H1 (cell line): ENCODE data around the gene NIPAL3. TPM values are rescaled to one million over a fixed set of nuclear protein-coding genes. Genes with fewer than 3 reads are reported as not detected.
"Not testable (repeated sequence)": the region's sequence is repeated elsewhere in the genome, so short reads cannot be mapped to it uniquely, and the experiment has no call there.

Experiments
- CTCF ChIA-PET: fragments of 300-600 bp; sonication (Branson Sonifier 250); formaldehyde crosslinking; loops from one replicate; lab custom pipeline; 2021; ENCODE audit not compliant: partially characterized antibody; lab: Charles Lee
- POLR2A ChIA-PET: fragments of 300-600 bp; sonication (Branson Sonifier 250); formaldehyde crosslinking; loops from one replicate; lab custom pipeline; 2021; ENCODE audit warnings: inconsistent platforms; ENCODE audit not compliant: partially characterized antibody; lab: Charles Lee
- DNase-seq, 2 experiments: peaks; one replicate each; pipeline versions ENCODE4 v3.0.0 to v3.0.0-alpha.2; 2010 to 2022; ENCODE audit warnings: low spot score in 2 of 2, low read depth in 1 of 2, mixed read lengths in 1 of 2
- FAIRE-seq: peaks from 2 replicates; lab custom pipeline; 2011; peaks lifted over from hg19 to GRCh38; lab: Jason Lieb, UNC
- H2AFZ ChIP-seq: 2 replicates; pipeline ENCODE4 v1.8.1; 2012; ENCODE audit warnings: low read length, inconsistent platforms
- H2AK5ac ChIP-seq: 2 replicates; pipeline ENCODE4 v1.6.1; 2013; ENCODE audit warnings: low read depth, low read length
- H2BK120ac ChIP-seq: replicated peaks from 2 replicates; pipeline ENCODE3; 2013; ENCODE audit warnings: low read depth, low read length, inconsistent platforms
- H2BK12ac ChIP-seq: 2 replicates; pipeline ENCODE4 v1.6.1; 2013; ENCODE audit warnings: low read depth, low read length
- H2BK15ac ChIP-seq: 2 replicates; pipeline ENCODE4 v1.6.1; 2013; ENCODE audit warnings: low read length
- H2BK20ac ChIP-seq: 2 replicates; pipeline ENCODE4 v1.6.1; 2013; ENCODE audit warnings: low read length
- H2BK5ac ChIP-seq: 2 replicates; pipeline ENCODE4 v1.6.1; 2013; ENCODE audit warnings: low read depth, low read length
- H3K14ac ChIP-seq: 2 replicates; pipeline ENCODE4 v1.6.1; 2013; ENCODE audit warnings: inconsistent platforms; ENCODE audit not compliant: insufficient read length
- H3K18ac ChIP-seq: 2 replicates; pipeline ENCODE4 v1.6.1; 2013; ENCODE audit warnings: low read length; ENCODE audit errors: extremely low read depth
- H3K23ac ChIP-seq: 2 replicates; pipeline ENCODE4 v1.6.1; 2013; ENCODE audit warnings: inconsistent platforms; ENCODE audit not compliant: insufficient read length
- H3K23me2 ChIP-seq: 2 replicates; pipeline ENCODE4 v1.6.1; 2013; ENCODE audit warnings: low read depth, low read length
- H3K27ac ChIP-seq: 2 replicates; pipeline ENCODE4 v1.6.1; 2011; ENCODE audit warnings: low read depth, low read length, inconsistent platforms
- H3K27me3 ChIP-seq, 4 experiments: replicated peaks in 1 of 4; 1 replicate in 1 of 4; 2 replicates in 3 of 4; pipeline versions ENCODE4 v1.6.1 to v1.8.1; 2011 to 2013; ENCODE audit warnings: low read length in 3 of 4, mild to moderate bottlenecking in 3 of 4, inconsistent platforms in 2 of 4, mixed read lengths in 2 of 4, moderate library complexity in 1 of 4; ENCODE audit not compliant: control insufficient read depth in 3 of 4, insufficient read depth in 3 of 4; ENCODE audit errors: extremely low read depth in 1 of 4
- H3K36me3 ChIP-seq, 4 experiments: 2 replicates each; pipeline versions ENCODE4 v1.6.1 to v1.8.1; 2011 to 2013; ENCODE audit warnings: mild to moderate bottlenecking in 4 of 4, low read length in 3 of 4, moderate library complexity in 2 of 4, control low read depth in 1 of 4, inconsistent platforms in 1 of 4; ENCODE audit not compliant: insufficient read depth in 4 of 4, control insufficient read depth in 2 of 4
- H3K4ac ChIP-seq: replicated peaks from 2 replicates; pipeline ENCODE3; 2013; ENCODE audit warnings: low read length, low read depth, mixed read lengths, inconsistent platforms; ENCODE audit not compliant: insufficient read length
- H3K4me1 ChIP-seq, 4 experiments: replicated peaks in 1 of 4; 1 replicate in 1 of 4; 2 replicates in 3 of 4; pipeline versions ENCODE4 v1.6.1 to v1.8.1; 2011 to 2013; ENCODE audit warnings: low read length in 3 of 4, inconsistent platforms in 2 of 4, mixed read lengths in 1 of 4; ENCODE audit not compliant: insufficient read depth in 4 of 4, control insufficient read depth in 3 of 4
- H3K4me2 ChIP-seq, 2 experiments: 2 replicates each; pipeline versions ENCODE4 v1.6.1 to v1.8.1; 2011 to 2013; ENCODE audit warnings: low read depth in 2 of 2, low read length in 2 of 2, control low read depth in 1 of 2, inconsistent platforms in 1 of 2, mild to moderate bottlenecking in 1 of 2; ENCODE audit not compliant: insufficient read depth in 1 of 2
- H3K4me3 ChIP-seq, 4 experiments: fragments of 200-600, 300-600 bp in 1 of 4; sonication (generic), shearing (Covaris generic), sonication (Bioruptor Twin) in 1 of 4; 2 replicates each; pipeline versions ENCODE4 v1.5.1 to v1.8.1; 2011 to 2016; ENCODE audit warnings: low read length in 4 of 4, low read depth in 3 of 4, control low read depth in 2 of 4, inconsistent platforms in 2 of 4, mild to moderate bottlenecking in 2 of 4, mixed read lengths in 1 of 4, moderate library complexity in 1 of 4; ENCODE audit not compliant: insufficient read depth in 2 of 4; ENCODE audit errors: extremely low read depth in 1 of 4
- H3K56ac ChIP-seq: replicated peaks from 2 replicates; pipeline ENCODE3; 2013; ENCODE audit warnings: low read depth, mild to moderate bottlenecking, mixed read lengths, low read length, inconsistent platforms; ENCODE audit not compliant: insufficient read length
- H3K79me1 ChIP-seq: 2 replicates; pipeline ENCODE4 v1.6.1; 2013; ENCODE audit warnings: low read depth, low read length, control low read depth
- H3K79me2 ChIP-seq, 2 experiments: 2 replicates each; pipeline versions ENCODE4 v1.6.1 to v1.8.1; 2012 to 2013; ENCODE audit warnings: low read length in 2 of 2, mild to moderate bottlenecking in 2 of 2, inconsistent platforms in 1 of 2; ENCODE audit not compliant: insufficient read depth in 2 of 2, control insufficient read depth in 1 of 2
- H3K9ac ChIP-seq, 4 experiments: replicated peaks in 1 of 4; 1 replicate in 1 of 4; 2 replicates in 3 of 4; pipeline versions ENCODE4 v1.6.1 to v1.8.1; 2011 to 2013; ENCODE audit warnings: low read depth in 3 of 4, low read length in 3 of 4, control low read depth in 2 of 4, mild to moderate bottlenecking in 2 of 4, moderate library complexity in 2 of 4, inconsistent platforms in 1 of 4; ENCODE audit errors: extremely low read depth in 1 of 4
- H3K9me3 ChIP-seq, 2 experiments: 2 replicates each; pipeline versions ENCODE4 v1.6.1 to v1.8.1; 2012 to 2013; ENCODE audit warnings: mild to moderate bottlenecking in 2 of 2, moderate library complexity in 2 of 2, control low read depth in 1 of 2, inconsistent platforms in 1 of 2, low read depth in 1 of 2, low read length in 1 of 2, mixed read lengths in 1 of 2; ENCODE audit not compliant: insufficient read depth in 2 of 2
- H4K20me1 ChIP-seq, 2 experiments: replicated peaks in 1 of 2; 2 replicates each; pipeline versions ENCODE3 to v1.8.1; 2011 to 2013; ENCODE audit warnings: inconsistent platforms in 2 of 2, low read length in 2 of 2, mild to moderate bottlenecking in 1 of 2; ENCODE audit not compliant: insufficient read depth in 2 of 2, control insufficient read depth in 1 of 2
- H4K5ac ChIP-seq: 2 replicates; pipeline ENCODE4 v1.6.1; 2013; ENCODE audit warnings: low read length, low read depth, mixed read lengths, inconsistent platforms; ENCODE audit not compliant: insufficient read length
- H4K8ac ChIP-seq: 2 replicates; pipeline ENCODE4 v1.8.0; 2013; ENCODE audit warnings: mild to moderate bottlenecking, moderate library complexity, low read length, inconsistent platforms; ENCODE audit not compliant: insufficient read depth; ENCODE audit errors: extremely low read depth
- H4K91ac ChIP-seq: replicated peaks from 2 replicates; pipeline ENCODE3; 2013; ENCODE audit warnings: low read length, mixed read lengths, inconsistent platforms; ENCODE audit not compliant: insufficient read length
- CTBP2 ChIP-seq: IDR thresholded peaks from 2 replicates; pipeline ENCODE4 v1.7.0; 2011; ENCODE audit warnings: borderline replicate concordance, mild to moderate bottlenecking, moderate library complexity, mixed read lengths, low read length; ENCODE audit not compliant: insufficient read depth, insufficient read length
- RXRA ChIP-seq: IDR thresholded peaks from 2 replicates; pipeline ENCODE4 v1.6.1; 2011; ENCODE audit warnings: low read depth, mild to moderate bottlenecking, low read length, moderate library complexity; ENCODE audit not compliant: insufficient read depth
- SIN3A ChIP-seq, 2 experiments: IDR thresholded peaks in 1 of 2; conservative IDR thresholded peaks in 1 of 2; 2 replicates each; pipeline ENCODE4 v1.6.1; 2011 to 2012; ENCODE audit warnings: low read length in 2 of 2, improper control_type of control experiment in 1 of 2, low read depth in 1 of 2, mild to moderate bottlenecking in 1 of 2
- WGBS, 2 experiments: shearing (Covaris generic) in 1 of 2; methylation state at CpG; one replicate each; pipeline versions ENCODE4 v1.1.6 to v1.1.7; 2013 to 2015; ENCODE audit warnings: low lambda C conversion rate in 2 of 2, mixed read lengths in 2 of 2, inconsistent platforms in 1 of 2, low coverage in 1 of 2, missing lambda C conversion rate in 1 of 2; ENCODE audit not compliant: insufficient replicate concordance in 2 of 2, insufficient coverage in 1 of 2, insufficient read length in 1 of 2; ENCODE audit errors: extremely low coverage in 1 of 2, missing lambda C conversion rate in 1 of 2; 5-methylcytosine and 5-hydroxymethylcytosine counted together
- polyA plus RNA-seq, 7 experiments: library from polyadenylated mRNA; depleted of rRNA in 3 of 7; stranded (reverse) in 5 of 7; unstranded in 2 of 7; fragments of >200 nt in 5 of 7; fragments of 200-250 nt in 2 of 7; gene quantifications; 1 replicate in 5 of 7; 2 replicates in 1 of 7; 4 replicates in 1 of 7; pipeline versions ENCODE4 v1.2.1 to v1.2.3, GENCODE V29; 2011 to 2013; ENCODE audit warnings: missing spikeins in 2 of 7, mixed read lengths in 2 of 7
- total RNA-seq: library from RNA; stranded (reverse); fragmentation: NEBNext Ultra II Directional; extraction: Animal tissue kit (Norgen Biotek cat#: 25700); gene quantifications from 2 replicates; pipeline ENCODE4 v1.2.1, GENCODE V29; 2021

The NIPAL3 gene
- total and polyA plus RNA-seq, 2 of the 8 experiments (the other 6 are each of a cell fraction or from before 2014, with no cell fraction given), result 8.8 to 11.0 TPM

- no peak for TF ChIP-seq SIN3A (conservative IDR thresholded peaks at IDR 0.05 in 1 of 2, IDR thresholded peaks at IDR 0.05 in 1 of 2; ENCODE audit: low read depth in 1 of 2, low read length in 2 of 2)
- no peak for TF ChIP-seq CTBP2
- TF ChIP-seq RXRA, result no peak
Observed at GRCh38 chr1:24487455-24487854, 71.9 kb downstream of the NIPAL3 start (continued).

DNA sequence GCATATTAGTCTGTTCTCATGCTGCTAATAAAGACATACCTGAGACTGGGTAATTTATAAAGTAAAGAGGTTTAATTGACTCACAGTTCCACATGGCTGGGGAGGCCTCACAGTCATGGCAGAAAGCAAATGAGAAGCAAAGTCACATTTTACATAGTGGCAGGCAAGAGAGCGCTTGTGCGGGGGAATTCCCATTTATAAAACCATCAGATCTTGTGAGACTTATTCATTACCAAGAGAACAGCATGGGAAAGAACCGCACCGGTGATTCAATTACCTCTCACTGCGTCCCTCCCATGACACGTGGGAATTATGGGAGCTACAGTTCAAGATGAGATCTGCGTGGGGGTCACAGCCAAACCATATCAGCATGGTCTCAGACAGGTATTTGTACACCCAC lies 72.6 kb downstream of the NIPAL3 start:
- not testable (repeated sequence) for H3K4ac ChIP-seq, H4K20me1 ChIP-seq, H3K18ac ChIP-seq, H3K27me3 ChIP-seq, H3K9ac ChIP-seq, H2BK120ac ChIP-seq, H3K4me2 ChIP-seq, H2BK12ac ChIP-seq, H2BK5ac ChIP-seq, H3K36me3 ChIP-seq, H2BK20ac ChIP-seq, H3K27ac ChIP-seq, H3K14ac ChIP-seq, H3K4me3 ChIP-seq, H4K5ac ChIP-seq, H3K23ac ChIP-seq, H4K91ac ChIP-seq, H4K8ac ChIP-seq, H2AFZ ChIP-seq, FAIRE-seq, DNase-seq, H2AK5ac ChIP-seq, H3K56ac ChIP-seq, H3K79me1 ChIP-seq, H2BK15ac ChIP-seq, H3K23me2 ChIP-seq, H3K4me1 ChIP-seq, H3K79me2 ChIP-seq
- POLR2A ChIA-PET, result interaction anchor here (1.2 kb wide), 1 partner anchor 11 kb away, joined by 3 read pairs; no protein-coding TSS in a partner anchor
- 95% methylated on average over 7 of the region's 7 CpGs; no CpG with 5 or more reads in 1 of the 2 experiments for WGBS, 2 experiments
- CTCF ChIA-PET, result interaction anchor here (0.6 to 0.9 kb wide), 2 partner anchors 47 to 67 kb away, joined by 3 to 4 read pairs; no protein-coding TSS in a partner anchor
- peaks cover 16 to 18% of the 10 kb centered on the region in 2 experiments; a peak in 3 of 4 replicates for H3K9me3 ChIP-seq
